ENCODE data around the gene ZNF805. TPM values are rescaled to one million over a fixed set of nuclear protein-coding genes. Genes with fewer than 3 reads are reported as not detected.

Gene ZNF805
- total RNA-seq, 4 donors from 2014 or later: 13.3 to 19.7 (median 17.3) TPM

DNA sequence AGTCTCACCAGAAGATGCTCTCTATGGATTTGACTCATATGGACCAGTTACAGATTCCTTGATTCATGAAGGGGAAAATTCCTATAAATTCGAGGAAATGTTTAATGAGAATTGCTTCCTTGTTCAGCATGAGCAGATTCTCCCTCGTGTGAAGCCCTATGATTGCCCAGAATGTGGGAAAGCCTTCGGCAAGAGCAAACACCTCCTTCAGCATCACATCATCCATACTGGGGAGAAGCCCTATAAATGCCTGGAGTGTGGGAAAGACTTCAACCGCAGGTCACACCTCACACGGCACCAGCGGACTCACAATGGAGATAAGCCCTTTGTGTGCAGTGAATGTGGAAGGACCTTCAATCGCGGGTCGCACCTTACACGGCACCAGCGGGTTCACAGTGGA lies 50.5 kb downstream of the ZNF805 start:
- TF ChIP-seq, protein P1, sequence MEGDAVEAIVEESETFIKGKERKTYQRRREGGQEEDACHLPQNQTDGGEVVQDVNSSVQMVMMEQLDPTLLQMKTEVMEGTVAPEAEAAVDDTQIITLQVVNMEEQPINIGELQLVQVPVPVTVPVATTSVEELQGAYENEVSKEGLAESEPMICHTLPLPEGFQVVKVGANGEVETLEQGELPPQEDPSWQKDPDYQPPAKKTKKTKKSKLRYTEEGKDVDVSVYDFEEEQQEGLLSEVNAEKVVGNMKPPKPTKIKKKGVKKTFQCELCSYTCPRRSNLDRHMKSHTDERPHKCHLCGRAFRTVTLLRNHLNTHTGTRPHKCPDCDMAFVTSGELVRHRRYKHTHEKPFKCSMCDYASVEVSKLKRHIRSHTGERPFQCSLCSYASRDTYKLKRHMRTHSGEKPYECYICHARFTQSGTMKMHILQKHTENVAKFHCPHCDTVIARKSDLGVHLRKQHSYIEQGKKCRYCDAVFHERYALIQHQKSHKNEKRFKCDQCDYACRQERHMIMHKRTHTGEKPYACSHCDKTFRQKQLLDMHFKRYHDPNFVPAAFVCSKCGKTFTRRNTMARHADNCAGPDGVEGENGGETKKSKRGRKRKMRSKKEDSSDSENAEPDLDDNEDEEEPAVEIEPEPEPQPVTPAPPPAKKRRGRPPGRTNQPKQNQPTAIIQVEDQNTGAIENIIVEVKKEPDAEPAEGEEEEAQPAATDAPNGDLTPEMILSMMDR (IDR thresholded peaks at IDR 0.05): no peak
- TF ChIP-seq EP300 (IDR thresholded peaks at IDR 0.05) (no peak), POLR2AphosphoS5 (IDR thresholded peaks at IDR 0.05) (no peak), POLR2A (IDR thresholded peaks at IDR 0.05; ENCODE audit: low read depth) (no peak)
- WGBS: 95% methylated on average over 9 of the region's 11 CpGs
- Histone ChIP-seq H3K4me3 (no peak overlapping the region), H3K4me1 (no peaks in the 10 kb centered on the region), H3K36me3 (peaks cover 68 to 100% (median 92%) of the 10 kb centered on the region in 4 donors), H3K27ac (replicated peaks in 1 of 4) (no peak overlapping the region), H3K9me3 (peaks cover 0 to 55% (median 21%) of the 10 kb centered on the region in 4 donors), H3K27me3 (no peaks in the 10 kb centered on the region)
- no peak for DNase-seq (ENCODE audit: extremely low spot score)
- intact Hi-C loops (cut with DNase I): no loop called here

DNA sequence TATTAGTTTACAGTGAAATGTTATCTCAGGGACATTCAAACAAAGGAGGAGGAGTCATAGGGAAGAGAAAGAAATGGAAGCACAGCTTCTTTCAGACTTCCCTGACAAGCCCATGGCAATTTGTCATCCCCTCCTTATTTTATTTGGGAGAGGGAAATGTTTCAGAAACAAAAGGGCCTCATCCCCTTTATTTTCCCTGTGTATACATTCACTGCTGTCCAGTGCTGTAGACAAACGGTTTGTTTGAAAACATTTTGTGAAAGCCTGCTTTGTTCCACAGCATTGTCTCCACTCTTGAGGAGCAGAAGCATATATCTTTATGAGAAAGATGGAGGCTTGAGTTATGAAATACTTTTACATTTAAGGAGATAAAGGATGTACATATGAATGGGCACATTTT lies 52.1 kb downstream of the ZNF805 start:
- DNase-seq (ENCODE audit: extremely low spot score): no peak
- Histone ChIP-seq H3K4me1 (no peaks in the 10 kb centered on the region), H3K36me3 (peaks cover 53 to 94% (median 84%) of the 10 kb centered on the region in 4 donors), H3K4me3 (no peak overlapping the region), H3K9me3 (peaks cover 0 to 54% (median 21%) of the 10 kb centered on the region in 4 donors), H3K27ac (replicated peaks in 1 of 4) (no peak overlapping the region), H3K27me3 (no peaks in the 10 kb centered on the region)
- TF ChIP-seq POLR2AphosphoS5 (IDR thresholded peaks at IDR 0.05) (no peak), POLR2A (IDR thresholded peaks at IDR 0.05; ENCODE audit: low read depth) (no peak), EP300 (IDR thresholded peaks at IDR 0.05) (no peak)
- TF ChIP-seq, protein P1 (IDR thresholded peaks at IDR 0.05): no peak
- WGBS: 82% methylated on average over 1 of the region's 1 CpG
- intact Hi-C loops (cut with DNase I): no loop called here

DNA sequence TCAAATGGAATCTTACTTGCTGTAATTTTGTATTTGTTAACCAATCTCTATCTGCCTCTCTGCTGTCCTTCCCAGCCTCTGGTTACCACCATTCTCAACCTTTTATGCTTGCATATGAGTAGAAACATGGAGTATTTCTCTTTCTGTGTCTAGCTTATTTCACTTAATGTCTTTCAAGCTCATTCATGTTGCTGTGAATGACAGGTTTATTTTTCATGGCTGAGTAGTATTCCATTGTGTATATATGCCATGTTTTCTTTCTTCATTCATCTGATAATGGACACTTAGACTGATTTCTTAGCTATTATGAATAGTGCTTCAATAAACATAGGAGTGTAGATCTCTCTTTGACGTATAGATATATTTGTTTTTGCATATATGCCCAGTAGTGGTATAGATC lies 53.3 kb downstream of the ZNF805 start:
- H3K9me3 ChIP-seq: peaks cover 0 to 51% (median 21%) of the 10 kb centered on the region in 4 donors
- peaks cover 41 to 91% (median 72%) of the 10 kb centered on the region in 4 donors for H3K36me3 ChIP-seq
- DNase-seq (ENCODE audit: extremely low spot score): no peak
- whole genome bisulfite sequencing: 100% methylated on average over 1 of the region's 1 CpG
- no peak for TF ChIP-seq POLR2A (IDR thresholded peaks at IDR 0.05; ENCODE audit: low read depth)
- no peak for TF ChIP-seq POLR2AphosphoS5 (IDR thresholded peaks at IDR 0.05)
- no peak for TF ChIP-seq EP300 (IDR thresholded peaks at IDR 0.05)
- no peaks in the 10 kb centered on the region for H3K4me1 ChIP-seq
- intact Hi-C loops (cut with DNase I): no loop called here
- no peak overlapping the region for H3K27ac ChIP-seq (replicated peaks in 1 of 4)
- H3K27me3 ChIP-seq: no peaks in the 10 kb centered on the region
- no peak overlapping the region for H3K4me3 ChIP-seq

DNA sequence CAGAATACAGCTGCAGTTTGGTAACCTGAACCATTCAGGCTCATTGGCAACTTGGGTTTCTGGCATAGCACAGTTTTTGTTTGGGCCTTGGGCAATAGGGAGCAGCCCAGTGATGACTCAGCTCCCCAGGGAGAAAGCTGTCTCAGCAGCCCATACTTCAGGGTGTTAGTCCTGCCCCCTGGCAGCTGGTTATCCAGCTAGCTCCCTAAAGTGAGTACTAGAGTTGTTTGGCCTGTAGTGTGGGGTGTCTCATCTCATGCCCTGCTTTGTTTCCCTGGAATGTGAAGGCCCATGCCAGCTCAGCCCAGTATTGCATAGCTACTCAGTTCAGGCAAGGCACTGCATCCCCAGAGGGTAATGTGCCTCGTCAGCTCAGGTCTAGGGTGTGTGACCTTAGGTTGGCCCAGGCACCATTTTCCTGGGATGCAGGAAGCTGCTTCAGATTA lies 61.6 kb downstream of the ZNF805 start:
- intact Hi-C loops (cut with DNase I): no loop called here
- WGBS: 100% methylated on average over 1 of the region's 1 CpG
- Histone ChIP-seq H3K27me3 (no peaks in the 10 kb centered on the region), H3K27ac (replicated peaks in 1 of 4) (no peak overlapping the region), H3K4me1 (peaks cover 7 to 15% (median 10%) of the 10 kb centered on the region in 4 donors), H3K4me3 (no peak overlapping the region), H3K36me3 (peaks cover 0 to 74% (median 26%) of the 10 kb centered on the region in 4 donors), H3K9me3 (peaks cover 0 to 4% (median 0%) of the 10 kb centered on the region in 4 donors)
- TF ChIP-seq, protein P1 (IDR thresholded peaks at IDR 0.05): no peak
- no peak for TF ChIP-seq POLR2A (IDR thresholded peaks at IDR 0.05; ENCODE audit: low read depth)
- TF ChIP-seq POLR2AphosphoS5 (IDR thresholded peaks at IDR 0.05): no peak
- TF ChIP-seq EP300 (IDR thresholded peaks at IDR 0.05): no peak
- no peak for DNase-seq (ENCODE audit: extremely low spot score)

DNA sequence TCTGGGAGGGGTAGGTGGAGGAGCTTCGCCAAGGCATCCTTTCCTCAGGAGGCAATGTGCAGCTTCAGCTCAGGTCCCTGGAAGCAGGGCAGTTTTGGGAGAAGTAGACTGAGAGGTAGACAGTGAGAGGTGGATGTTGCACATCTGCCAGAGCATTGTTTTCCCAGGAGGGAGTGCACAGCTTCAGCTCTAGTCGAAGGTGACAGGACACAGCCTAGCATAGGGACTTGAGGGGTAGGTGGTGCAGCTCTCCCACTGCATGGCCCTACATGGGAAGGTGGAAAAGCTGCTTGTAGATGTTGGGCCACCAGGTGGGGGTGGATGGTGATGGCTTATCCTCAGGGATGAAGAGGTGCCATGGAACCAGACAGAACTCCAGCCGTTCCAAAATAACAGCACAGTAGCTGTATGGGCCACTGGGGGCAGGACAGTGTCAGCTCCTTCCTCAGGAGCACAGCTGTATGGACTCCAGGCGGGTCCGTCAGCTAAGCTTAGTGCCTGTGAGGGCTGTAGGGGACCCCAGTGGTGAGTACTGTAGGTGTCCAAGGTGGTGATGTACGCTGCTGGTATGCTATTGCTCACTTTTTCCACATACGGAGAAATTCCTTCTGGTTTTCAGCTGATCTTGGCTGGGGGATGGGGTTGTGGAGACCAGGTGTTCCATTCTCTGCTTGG lies 62.4 kb downstream of the ZNF805 start:
- 91% methylated on average over 7 of the region's 7 CpGs for WGBS
- H3K27ac ChIP-seq (replicated peaks in 1 of 4): no peak overlapping the region
- H3K4me3 ChIP-seq: no peak overlapping the region
- intact Hi-C loops (cut with DNase I): no loop called here
- no peaks in the 10 kb centered on the region for H3K27me3 ChIP-seq
- peaks cover 0 to 74% (median 26%) of the 10 kb centered on the region in 4 donors for H3K36me3 ChIP-seq
- TF ChIP-seq POLR2AphosphoS5 (IDR thresholded peaks at IDR 0.05) (no peak), EP300 (IDR thresholded peaks at IDR 0.05) (no peak), POLR2A (IDR thresholded peaks at IDR 0.05; ENCODE audit: low read depth) (no peak)
- TF ChIP-seq, protein P1 (IDR thresholded peaks at IDR 0.05): no peak
- no peak for DNase-seq (ENCODE audit: extremely low spot score)
- peaks cover 0 to 4% (median 0%) of the 10 kb centered on the region in 4 donors for H3K9me3 ChIP-seq
- H3K4me1 ChIP-seq: peaks cover 7 to 15% (median 10%) of the 10 kb centered on the region in 4 donors
